HG03469 (cell line): Measurements from ENCODE around the gene DAPK1.

ENCODE experiments used
- ATAC-seq: cut with Tn5 transposase; IDR thresholded peaks from one replicate; pipeline ENCODE4 v1.9.1; 2021; ENCODE audit warnings: mild to moderate bottlenecking, moderate library complexity, moderate number of reproducible peaks; ENCODE audit not compliant: unreplicated experiment

Gene DAPK1

DNA sequence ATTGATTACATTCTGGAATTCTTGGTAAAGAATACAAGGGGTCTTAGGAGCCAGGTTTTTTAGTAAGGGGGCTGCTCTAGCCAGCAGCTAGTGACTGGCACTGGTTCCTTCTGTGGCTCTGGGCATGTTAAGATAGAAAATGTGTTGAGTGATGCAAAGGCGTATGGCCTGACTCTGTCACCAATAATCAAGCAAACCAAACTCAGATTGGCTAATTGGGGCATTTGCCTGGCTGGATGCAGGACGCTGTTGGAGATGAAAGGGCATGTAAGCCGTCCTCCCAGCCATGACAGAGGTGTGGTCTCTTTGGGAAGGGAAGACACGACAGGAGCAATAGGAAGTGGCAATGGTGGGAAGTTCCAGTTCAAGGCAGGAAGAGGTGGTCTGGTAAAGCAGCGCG is 140.6 kb downstream of the DAPK1 start:
- no peak for ATAC-seq

DNA sequence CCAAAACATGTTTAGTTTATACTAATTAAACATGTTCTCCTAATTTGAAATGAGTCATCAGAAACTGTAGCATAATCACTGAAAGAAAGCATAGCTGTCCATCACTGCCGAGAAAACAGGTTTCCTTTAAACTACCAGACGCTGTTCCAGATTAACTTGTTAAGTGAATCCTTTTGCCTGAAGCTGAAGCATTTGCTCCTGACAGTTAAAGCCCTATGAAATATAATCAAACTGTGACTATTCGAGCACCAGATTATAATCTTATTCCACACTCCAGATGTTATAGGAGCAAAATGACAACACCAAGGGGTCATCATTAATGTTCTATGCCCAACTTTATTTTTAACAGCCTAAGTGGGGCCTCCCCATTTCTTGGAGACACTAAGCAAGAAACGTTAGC is 142.3 kb downstream of the DAPK1 start:
- no peak for ATAC-seq

DNA sequence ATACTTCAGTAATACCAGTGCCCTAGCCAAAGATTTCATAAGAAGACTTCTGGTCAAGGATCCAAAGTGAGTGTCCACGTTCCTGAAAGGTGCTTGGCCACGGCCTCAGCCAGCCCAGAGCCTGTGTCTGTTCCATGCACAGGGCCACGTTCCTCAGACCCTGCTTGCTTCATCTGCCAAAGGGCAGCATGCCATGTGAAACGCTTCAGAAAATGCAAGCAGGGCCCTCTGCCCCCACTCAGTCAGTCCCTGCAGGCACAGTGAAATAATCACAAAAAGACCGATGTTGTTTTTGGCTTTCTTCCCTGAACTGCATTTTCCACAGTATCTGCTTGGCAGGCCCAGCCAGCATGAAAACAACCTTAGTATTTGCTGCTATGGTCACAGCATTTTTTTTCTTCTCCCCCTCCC is 142.7 kb downstream of the DAPK1 start:
- ATAC-seq = no peak

DNA sequence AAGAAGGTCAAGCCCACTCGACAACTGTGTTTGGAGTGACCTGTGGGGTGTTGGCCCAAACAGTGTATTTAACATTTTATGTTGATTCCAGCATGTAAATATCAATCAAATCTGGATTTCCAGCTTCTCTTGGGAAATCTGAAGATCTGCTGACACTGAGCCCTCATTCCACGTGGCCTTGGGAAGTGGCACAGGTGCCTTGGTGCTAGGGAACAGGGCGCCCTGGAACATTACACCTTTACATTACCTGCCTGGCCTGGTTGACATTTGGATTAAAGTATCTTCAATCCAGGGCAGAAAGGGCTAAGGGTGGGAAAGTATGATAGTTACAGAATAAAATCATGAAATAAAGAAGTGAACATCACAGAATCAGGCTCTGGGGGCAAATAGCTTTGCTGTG is 143.4 kb downstream of the DAPK1 start:
- ATAC-seq = no peak

DNA sequence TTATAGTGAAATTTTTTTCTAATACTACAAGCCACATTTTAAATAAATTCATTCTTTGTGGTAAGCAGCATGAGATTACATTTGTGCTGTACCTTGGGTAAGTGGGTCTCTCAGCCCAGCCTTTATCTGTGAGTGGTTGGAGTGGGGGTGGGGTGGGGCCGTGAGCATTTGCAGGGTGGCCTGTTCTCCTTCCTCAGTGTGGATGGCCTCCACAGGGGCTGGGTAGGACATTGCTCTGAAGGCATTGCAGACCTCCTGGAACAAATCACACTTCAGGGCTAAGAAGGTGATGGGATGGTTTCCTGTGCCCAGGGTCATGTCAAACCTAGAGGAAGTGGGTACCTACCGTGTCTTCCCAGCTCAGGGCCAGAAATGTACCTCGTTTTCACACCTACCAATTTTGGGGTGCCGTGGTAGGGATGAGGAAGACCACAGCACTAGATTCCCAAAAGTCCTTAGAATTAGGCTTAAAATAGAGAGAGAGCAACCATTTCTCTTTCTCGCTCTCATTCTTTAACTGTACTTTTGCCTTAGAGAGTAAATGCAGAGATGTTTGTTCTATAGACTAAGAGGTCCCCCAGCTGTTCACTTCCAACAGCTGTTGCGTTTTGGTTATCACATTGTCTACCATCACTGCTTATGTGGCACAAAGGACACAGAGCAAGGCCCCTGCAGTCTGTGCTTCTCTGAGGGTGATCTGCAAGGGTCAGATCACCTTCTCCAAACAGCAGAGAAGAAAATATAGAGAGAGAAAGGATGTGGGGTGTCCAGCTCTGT is 144.9 kb downstream of the DAPK1 start:
- ATAC-seq = no peak

DNA sequence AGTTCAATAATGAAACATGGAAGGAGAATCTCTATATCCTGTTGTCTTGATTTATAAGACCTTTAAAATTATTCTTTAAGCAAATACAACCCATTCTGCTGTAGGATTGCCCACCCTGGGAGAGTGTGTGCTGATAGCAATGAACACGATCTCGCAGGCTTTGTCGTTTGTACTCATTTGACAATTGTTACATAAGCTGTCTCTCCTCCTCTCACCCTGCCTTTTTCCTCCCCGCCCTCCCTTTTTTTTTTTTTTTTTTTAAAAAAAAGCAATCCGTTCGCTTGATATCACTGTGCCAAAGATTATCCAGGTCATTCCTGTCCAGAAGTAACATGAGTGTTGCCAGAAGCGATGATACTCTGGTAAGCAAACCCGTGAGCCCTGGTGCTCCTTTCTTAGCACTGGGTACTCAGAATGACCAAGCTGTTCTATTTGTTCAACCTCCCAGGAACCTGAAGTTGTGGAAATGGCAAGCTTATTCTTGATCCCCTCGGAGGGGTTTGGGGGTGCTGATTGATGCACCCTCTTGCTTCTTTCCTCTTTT is 145.5 kb downstream of the DAPK1 start:
- ATAC-seq = no peak

DNA sequence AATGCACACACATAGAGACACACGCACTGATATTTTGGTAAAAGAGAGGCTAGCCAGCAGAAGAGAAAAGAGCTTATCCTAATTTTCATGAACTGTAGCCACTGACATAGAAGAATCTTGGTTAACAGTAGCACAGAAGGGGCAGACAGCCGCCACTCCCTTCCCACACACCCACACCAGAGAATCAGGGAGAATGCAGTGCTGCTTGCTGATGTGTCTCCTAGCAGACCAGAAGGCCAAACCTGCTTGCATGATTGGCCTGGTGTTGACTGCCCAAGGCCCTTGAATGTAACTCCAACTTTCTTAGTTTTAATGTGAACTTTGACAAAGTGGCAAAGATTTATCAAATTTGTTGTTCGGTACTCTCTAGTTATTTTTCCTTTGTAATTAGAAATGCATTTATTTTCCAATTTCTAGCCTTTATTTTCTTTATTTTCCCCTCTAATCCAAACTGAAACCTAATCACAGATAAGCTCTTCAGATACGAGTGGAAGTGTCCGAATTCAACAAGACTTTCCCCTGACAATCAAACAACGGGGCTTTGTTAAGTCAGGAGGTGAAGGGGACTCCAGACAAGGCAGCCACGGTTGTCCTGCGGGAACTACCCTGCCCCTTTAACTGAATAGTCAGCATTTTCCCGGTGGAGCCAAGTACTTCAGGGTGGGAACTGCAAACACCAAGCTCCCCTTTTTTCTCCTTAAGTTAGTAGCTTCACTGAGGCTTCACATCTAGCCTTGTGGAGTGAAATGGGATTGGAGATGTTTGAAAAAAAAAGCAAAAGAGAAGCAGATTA is 146.3 kb downstream of the DAPK1 start:
- ATAC-seq = no peak

DNA sequence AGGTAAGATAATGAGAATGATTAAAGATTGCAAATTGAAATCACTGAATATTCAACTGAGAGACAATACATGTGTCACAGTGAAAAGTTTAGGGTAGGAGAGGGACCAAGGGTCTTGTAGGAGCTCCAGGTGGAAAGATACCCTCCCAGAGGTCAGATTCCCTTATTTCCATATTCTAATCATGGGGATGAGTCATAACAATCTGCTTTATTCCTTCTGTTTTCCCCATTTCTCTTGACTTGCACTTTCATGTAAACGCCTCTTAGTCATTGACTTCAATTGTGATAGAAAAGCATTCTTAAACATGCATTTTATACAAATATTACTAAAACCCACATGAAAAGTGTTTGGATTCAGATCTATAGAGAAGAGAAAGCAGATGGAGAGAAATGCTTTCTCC is 147.0 kb downstream of the DAPK1 start:
- no peak for ATAC-seq

DNA sequence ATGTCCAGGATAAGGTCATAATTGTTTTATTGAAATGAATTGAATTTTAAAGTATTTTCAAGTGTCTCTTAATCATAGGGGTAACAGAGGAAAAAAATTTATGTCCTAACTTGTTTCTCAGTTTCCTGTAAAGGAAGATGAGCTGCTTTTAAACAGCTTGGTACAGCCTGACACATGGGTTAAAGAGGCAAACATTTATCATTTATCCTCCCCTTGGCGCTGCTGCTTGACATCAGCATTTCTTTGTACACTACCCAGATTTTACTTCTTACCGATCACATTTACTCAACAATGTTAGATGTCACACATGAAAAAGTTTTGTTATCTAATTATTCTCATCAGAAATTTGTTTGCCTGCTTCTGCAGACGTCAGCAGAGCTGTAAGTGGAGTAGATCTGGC is 148.9 kb downstream of the DAPK1 start:
- no peak for ATAC-seq

DNA sequence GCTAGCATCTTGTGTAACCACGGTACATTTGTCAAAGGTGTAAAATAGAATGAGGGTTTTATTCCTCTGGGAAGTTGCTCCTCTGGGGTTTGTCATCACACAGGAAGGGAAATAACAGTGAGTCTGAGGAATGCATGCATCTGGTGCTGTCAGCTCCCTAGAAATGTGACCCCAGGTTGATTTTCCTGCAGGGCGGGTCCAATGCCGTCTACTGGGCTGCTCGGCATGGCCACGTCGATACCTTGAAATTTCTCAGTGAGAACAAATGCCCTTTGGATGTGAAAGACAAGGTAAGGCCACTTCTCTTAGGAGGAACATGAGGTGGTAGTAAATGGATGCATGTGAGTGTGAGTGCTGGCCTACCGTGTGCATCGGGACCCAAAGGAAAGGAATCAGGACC is 149.4 kb downstream of the DAPK1 start:
- ATAC-seq = no peak

DNA sequence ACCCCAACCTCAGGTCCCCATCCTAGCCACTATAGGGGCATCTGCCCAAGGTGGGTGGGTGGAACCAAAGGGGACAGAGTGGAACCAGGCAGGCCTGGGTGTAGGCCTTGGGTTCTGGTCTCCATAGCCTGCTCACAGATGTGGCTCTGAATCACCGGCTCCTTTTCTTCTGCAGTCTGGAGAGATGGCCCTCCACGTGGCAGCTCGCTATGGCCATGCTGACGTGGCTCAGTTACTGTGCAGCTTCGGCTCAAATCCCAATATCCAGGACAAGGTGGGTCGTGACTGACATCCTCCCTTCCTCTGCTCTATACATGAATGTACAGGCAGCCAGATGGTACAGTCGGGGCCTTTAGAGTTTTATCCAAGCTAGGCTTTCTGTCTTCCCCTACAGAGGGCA is 150.9 kb downstream of the DAPK1 start:
- no peak for ATAC-seq

DNA sequence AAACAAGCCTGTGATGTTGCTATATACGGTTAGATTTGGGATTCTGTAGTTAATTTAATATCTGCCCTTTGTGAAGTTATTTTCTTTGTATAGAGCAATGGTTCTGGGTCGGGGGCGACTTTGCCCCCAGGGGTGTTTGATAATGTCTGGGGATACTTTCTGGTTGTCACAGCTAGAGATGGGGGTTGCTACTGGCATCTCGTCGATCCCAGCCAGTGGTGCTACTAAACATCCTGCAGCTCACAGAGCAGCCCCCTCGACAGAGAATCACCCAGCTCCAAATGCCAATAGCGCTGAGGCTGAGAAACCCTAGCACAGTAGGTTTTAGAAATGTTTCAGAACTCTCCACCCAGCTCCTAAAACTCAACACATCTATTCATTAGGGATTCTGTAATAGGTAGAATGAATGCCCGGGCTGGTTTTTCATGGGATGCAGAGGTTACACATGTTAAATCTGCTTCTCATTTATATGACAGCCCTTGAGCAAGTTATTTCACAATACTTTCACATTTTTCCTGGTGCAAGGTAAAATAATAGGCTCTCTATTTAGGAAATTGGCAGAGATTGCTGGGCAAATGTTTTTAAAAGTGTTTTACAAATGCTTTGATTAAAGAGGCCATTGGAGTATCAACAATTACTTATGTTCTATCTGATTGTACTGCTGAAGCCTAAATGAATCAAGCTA is 153.1 kb downstream of the DAPK1 start:
- ATAC-seq = no peak

DNA sequence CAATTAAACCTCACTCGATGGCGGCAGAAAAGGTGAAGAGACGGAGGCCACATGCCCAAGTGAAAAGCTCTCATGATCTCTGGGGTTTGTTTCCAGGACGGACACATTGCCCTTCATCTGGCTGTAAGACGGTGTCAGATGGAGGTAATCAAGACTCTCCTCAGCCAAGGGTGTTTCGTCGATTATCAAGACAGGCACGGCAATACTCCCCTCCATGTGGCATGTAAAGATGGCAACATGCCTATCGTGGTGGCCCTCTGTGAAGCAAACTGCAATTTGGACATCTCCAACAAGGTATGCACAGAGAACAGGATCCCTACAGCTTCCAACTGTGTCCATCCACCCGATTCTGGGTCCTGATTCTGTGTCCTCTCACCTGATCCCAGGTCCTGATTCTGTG is 153.8 kb downstream of the DAPK1 start:
- no peak for ATAC-seq

DNA sequence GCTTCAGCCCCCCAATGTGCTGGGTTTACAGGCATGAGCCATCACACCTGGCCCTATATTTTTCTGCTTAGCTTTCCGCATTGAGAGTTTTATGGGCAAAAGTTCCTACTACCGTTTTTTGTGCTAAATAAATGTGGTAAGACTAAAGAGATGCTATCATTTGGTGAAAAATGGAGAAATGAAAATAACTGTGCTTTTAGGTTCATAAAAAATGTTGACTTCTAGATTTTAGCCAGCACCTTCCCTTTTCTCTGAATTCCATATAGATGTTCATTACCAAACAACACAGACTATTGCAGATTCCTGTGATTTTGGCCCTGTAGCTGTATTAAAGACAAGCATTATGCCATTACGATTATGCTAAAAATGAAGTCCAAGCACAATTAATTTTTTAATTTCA is 156.3 kb downstream of the DAPK1 start:
- no peak for ATAC-seq

DNA sequence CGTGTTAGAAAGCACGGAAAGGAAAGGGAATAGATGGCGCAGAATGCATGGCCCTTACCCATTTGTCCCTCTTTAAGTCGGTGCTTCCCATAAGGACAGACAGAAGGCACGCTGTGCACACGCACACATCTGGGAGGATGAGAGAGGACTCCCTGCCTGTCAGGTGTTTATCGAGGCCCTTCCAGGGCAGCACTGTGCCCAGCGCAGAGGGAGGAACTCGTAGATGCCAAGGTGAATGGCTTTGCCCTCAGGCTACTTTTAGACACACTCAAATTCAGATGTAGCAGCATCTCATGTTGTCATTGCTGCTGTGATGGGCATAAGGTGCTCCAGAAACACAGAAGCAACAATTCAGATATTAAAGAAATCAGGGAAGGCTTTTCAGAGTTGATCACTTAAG is 158.1 kb downstream of the DAPK1 start:
- no peak for ATAC-seq

DNA sequence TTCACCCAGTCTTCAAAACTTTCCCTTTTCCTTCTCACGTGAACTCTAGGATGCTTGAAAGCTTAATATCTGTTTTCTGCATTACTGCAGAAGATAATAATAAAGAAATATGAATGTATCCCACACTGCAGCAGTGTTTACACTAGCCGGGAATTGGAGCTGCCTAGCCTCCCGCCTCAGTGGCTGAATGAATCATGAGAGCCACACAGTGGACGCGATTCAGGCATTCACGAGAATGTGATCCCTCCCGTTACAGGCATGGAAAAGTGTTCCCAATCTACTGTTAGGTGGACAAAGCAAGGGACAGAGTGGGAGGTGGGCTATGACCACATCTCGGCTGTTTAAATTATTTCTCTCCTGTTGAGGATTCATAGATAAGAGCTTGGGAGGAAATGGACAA is 158.8 kb downstream of the DAPK1 start:
- ATAC-seq = no peak

DNA sequence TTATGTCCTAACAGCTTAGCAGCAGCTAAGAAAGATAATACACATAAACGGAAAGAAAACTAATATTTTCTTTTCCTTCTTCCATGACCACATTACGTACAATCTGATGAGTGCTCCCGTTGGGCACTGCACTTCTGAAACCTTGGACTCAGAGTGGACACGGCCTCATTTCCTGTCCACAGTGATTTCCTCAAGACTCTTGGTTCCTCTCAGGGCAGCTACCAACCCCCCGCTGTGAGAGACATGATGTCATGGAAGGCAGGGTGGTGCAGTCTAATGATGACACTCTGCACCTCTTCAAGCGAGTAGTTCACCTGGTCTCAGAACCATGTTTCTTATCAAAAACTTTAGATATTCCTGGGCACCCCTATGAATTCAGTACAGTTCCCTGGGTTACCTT is 159.5 kb downstream of the DAPK1 start:
- ATAC-seq = no peak

DNA sequence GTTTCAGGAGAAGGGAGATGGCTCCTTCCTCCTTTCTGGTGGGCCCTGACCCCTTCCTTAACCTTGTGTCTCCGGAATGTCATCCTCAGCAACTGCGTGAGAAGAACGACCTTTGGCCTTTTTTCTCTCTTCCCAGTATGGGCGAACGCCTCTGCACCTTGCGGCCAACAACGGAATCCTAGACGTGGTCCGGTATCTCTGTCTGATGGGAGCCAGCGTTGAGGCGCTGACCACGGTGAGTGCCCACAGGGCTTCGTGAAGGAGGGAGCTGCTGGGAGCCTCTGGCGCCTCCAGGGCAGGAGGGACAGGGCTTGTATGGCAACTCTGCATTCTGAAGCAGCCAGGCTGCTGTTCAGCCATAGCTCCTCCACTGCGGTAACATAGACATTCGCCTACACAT is 160.2 kb downstream of the DAPK1 start:
- no peak for ATAC-seq

DNA sequence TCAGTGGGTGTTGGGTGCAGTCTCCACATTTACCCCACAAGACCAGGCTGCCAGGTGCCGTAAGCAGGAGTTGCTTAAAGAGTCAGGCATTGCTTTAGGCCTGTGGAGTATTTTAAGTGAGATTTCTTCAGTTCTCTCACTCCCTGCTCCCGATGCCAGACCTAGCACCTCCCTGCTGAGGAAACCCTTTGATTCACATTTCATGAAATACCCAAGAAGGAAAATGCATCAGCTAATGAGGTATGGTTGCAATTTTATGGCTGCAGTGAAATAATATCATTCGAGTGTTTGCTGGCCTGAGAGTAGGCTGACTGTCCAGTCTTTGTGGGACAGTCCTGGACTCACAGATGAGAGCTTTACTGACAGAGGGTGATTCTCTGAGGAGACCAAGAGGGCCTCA is 160.8 kb downstream of the DAPK1 start:
- ATAC-seq = no peak

DNA sequence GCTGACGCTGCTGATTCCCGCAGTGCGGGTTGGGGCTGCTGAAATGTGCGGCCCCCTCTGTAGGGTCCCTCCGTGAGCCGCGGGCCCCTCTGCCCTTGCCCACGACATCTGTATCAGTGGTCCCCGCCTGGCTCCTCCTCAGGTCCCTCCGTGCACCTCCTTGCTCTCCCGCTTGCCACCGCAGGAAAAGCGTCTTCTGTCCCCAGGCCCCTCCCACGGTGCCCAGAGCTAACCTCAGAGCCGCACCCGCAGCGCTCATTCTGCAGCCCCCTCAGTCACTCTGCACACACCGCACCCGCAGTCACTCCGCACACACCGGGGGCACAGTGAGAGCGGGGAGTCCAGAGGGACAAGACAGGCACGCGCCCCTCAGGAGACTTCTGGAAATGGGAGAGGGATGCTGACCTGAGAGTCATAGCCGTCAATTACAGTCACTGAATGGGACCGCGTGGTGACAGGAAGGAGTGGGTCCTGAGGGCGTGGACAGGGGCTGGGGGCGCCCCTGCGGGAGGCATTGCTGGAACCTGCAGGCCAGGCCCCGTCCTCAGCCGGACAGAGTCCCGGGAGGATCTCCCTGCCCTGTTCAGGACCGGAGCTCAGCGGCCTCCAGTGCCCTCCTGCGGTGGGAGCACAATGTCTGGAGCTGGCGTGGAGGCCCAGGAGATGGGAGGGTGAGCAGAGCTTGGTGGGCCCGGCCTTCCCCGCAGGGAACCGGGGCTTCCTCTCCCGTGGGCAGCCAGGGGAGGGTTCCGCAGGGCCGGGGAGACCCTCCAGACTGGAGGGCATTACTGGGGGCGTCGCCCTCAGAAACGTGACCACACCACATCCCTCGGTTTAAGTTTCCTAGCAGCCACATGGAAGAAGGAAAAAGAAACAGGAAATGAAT is 162.1 kb downstream of the DAPK1 start:
- ATAC-seq = no peak

DNA sequence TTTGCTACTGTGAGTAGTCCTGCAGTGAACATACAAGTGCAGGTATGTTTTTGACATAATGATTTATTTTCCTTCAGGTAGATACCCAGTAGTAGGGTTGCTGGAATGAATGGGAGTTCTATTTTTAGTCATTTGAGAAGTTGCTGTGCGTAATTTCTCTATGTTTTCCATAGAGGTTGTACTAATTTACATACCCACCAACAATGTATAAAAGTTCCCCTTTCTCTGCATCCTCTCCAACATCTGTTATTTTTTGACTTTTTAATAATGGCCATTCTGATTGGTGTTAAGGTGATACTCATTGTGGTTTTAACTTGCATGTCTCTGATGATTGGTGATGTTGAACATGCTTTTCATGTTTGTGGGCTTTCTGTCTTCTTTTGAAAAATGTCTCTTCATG is 163.6 kb downstream of the DAPK1 start:
- ATAC-seq = no peak
